HCT116 (cell line): ENCODE measurements around the gene DLST. TPM values are rescaled to one million over a fixed set of nuclear protein-coding genes. Genes with fewer than 3 reads are reported as not detected.

Experiments used
- ATAC-seq: fragments of 200-7000 bp; cut with Tn5 transposase; 2 replicates; pipeline ENCODE4 v1.9.1; 2020; ENCODE audit warnings: mild to moderate bottlenecking, moderate library complexity
- BruUV-seq: library from RNA; stranded (reverse); fragments of 400-500 nt; replicated peaks from 2 replicates; lab custom pipeline; 2021; lab: Mats Ljungman, UMichigan
- CTCF ChIA-PET: fragments of 300-600 bp; sonication (Branson Sonifier 250); formaldehyde crosslinking; loops from one replicate; lab custom pipeline; 2021; ENCODE audit warnings: antibody characterized with exemption; lab: Charles Lee
- POLR2A ChIA-PET: fragments of 300-600, 350-600 bp; sonication (Branson Sonifier 250); formaldehyde crosslinking; loops from one replicate; lab custom pipeline; 2021; ENCODE audit warnings: antibody characterized with exemption; lab: Charles Lee
- RAD21 ChIA-PET, 2 experiments: fragments of 300-600 bp; sonication (Branson Sonifier 250); formaldehyde crosslinking; loops; one replicate each; lab custom pipeline; 2023; ENCODE audit warnings: low total read pairs in 2 of 2; ENCODE audit not compliant: uncharacterized antibody in 2 of 2, unreplicated experiment in 2 of 2, low non-redundant PET in 1 of 2; lab: Charles Lee
- DNase-seq: peaks from one replicate; pipeline ENCODE4 v3.0.0-alpha.2; 2010; ENCODE audit warnings: low read depth, low spot score
- H2AFZ ChIP-seq: fragments of 200-600 bp; shearing (Covaris generic), sonication (generic); 2 replicates; pipeline ENCODE4 v1.6.1; 2017; ENCODE audit warnings: low read depth, mixed run types, mixed read lengths, antibody characterized with exemption, low read length; ENCODE audit not compliant: poor library complexity, severe bottlenecking
- H3K27ac ChIP-seq: 2 replicates; pipeline ENCODE4 v1.5.1; 2012; ENCODE audit warnings: low read depth, low read length
- H3K27me3 ChIP-seq: fragments of 200-600 bp; sonication (generic); 2 replicates; pipeline ENCODE4 v1.6.1; 2016; ENCODE audit warnings: mixed run types, low read length, mixed read lengths; ENCODE audit not compliant: insufficient read depth
- H3K36me3 ChIP-seq, 2 experiments: fragments of 200-500 bp in 1 of 2; fragments of 200-600 bp in 1 of 2; sonication (Bioruptor generic) in 1 of 2; sonication (generic) in 1 of 2; 2 replicates each; pipeline versions ENCODE4 v1.5.1 to v1.6.1; 2014 to 2016; ENCODE audit warnings: low read length in 2 of 2, inconsistent platforms in 1 of 2, mixed read lengths in 1 of 2, mixed run types in 1 of 2; ENCODE audit not compliant: insufficient read depth in 2 of 2, control insufficient read depth in 1 of 2
- H3K4me1 ChIP-seq, 2 experiments: fragments of 200-600 bp in 1 of 2; sonication (generic) in 1 of 2; 2 replicates each; pipeline versions ENCODE4 v1.5.1 to v1.6.1; 2012 to 2017; ENCODE audit warnings: low read length in 2 of 2, inconsistent platforms in 1 of 2, mild to moderate bottlenecking in 1 of 2, mixed read lengths in 1 of 2, mixed run types in 1 of 2, moderate library complexity in 1 of 2; ENCODE audit not compliant: insufficient read depth in 2 of 2, control insufficient read depth in 1 of 2
- H3K4me2 ChIP-seq: fragments of 200-600 bp; sonication (generic); 2 replicates; pipeline ENCODE4 v1.6.1; 2017; ENCODE audit warnings: mixed run types, low read length, mixed read lengths
- H3K4me3 ChIP-seq, 2 experiments: fragments of 200-600 bp in 1 of 2; sonication (generic) in 1 of 2; replicated peaks in 1 of 2; 2 replicates each; pipeline ENCODE4 v1.5.1; 2011 to 2016; ENCODE audit warnings: low read length in 2 of 2, control low read depth in 1 of 2, low read depth in 1 of 2, mild to moderate bottlenecking in 1 of 2, mixed read lengths in 1 of 2, mixed run types in 1 of 2
- H3K79me2 ChIP-seq: fragments of 200-600 bp; sonication (generic); 2 replicates; pipeline ENCODE4 v1.6.1; 2017; ENCODE audit warnings: mild to moderate bottlenecking, mixed run types, low read length, moderate library complexity, mixed read lengths; ENCODE audit not compliant: insufficient read depth
- H3K9ac ChIP-seq: fragments of 200-600 bp; sonication (generic); 2 replicates; pipeline ENCODE4 v1.6.1; 2016; ENCODE audit warnings: low read length, mixed read lengths
- H3K9me2 ChIP-seq: fragments of 200-600 bp; sonication (generic), shearing (Covaris generic); 2 replicates; pipeline ENCODE4 v1.6.1; 2017; ENCODE audit warnings: mixed run types, mild to moderate bottlenecking, moderate library complexity; ENCODE audit not compliant: insufficient read depth
- H3K9me3 ChIP-seq, 2 experiments: fragments of 200-500 bp in 1 of 2; fragments of 200-600 bp in 1 of 2; sonication (Bioruptor generic) in 1 of 2; sonication (generic) in 1 of 2; 2 replicates each; pipeline ENCODE4 v1.6.1; 2014 to 2017; ENCODE audit warnings: low read length in 2 of 2, mixed read lengths in 2 of 2, inconsistent platforms in 1 of 2, low read depth in 1 of 2, mild to moderate bottlenecking in 1 of 2, mixed run types in 1 of 2, moderate library complexity in 1 of 2; ENCODE audit not compliant: control insufficient read depth in 1 of 2, insufficient read depth in 1 of 2
- H4K20me1 ChIP-seq: fragments of 200-600 bp; sonication (generic), shearing (Covaris generic); 2 replicates; pipeline ENCODE4 v1.6.1; 2017; ENCODE audit warnings: mixed run types, mild to moderate bottlenecking, moderate library complexity; ENCODE audit not compliant: insufficient read depth
- CBX3 ChIP-seq: IDR thresholded peaks from 2 replicates; pipeline ENCODE4 v1.6.1; 2012; ENCODE audit warnings: low read depth
- CEBPB ChIP-seq: IDR thresholded peaks from 2 replicates; pipeline ENCODE4 v1.6.1; 2012; ENCODE audit warnings: low read depth
- EGR1 ChIP-seq: IDR thresholded peaks from 2 replicates; pipeline ENCODE4 v1.6.1; 2012; ENCODE audit warnings: low read depth
- EZH2 ChIP-seq: fragments of 200-600 bp; sonication (generic); IDR thresholded peaks from 2 replicates; pipeline ENCODE4 v1.6.1; 2017; ENCODE audit warnings: antibody characterized with exemption, mixed run types
- EZH2phosphoT487 ChIP-seq: fragments of 200-600 bp; IDR thresholded peaks from 2 replicates; pipeline ENCODE4 v1.6.1; 2018; ENCODE audit warnings: antibody characterized with exemption, borderline replicate concordance
- POLR2A ChIP-seq: IDR thresholded peaks from 2 replicates; pipeline ENCODE4 v1.7.0; 2011; ENCODE audit warnings: borderline replicate concordance; ENCODE audit not compliant: insufficient read depth, insufficient read length; ENCODE audit errors: extremely low read depth
- POLR2AphosphoS5 ChIP-seq: IDR thresholded peaks from 2 replicates; pipeline ENCODE4 v1.6.1; 2011; ENCODE audit warnings: mild to moderate bottlenecking, low read depth, low read length, moderate library complexity
- RAD21 ChIP-seq: IDR thresholded peaks from 2 replicates; pipeline ENCODE4 v1.6.1; 2012; ENCODE audit warnings: low read depth, mild to moderate bottlenecking
- SIN3A ChIP-seq: IDR thresholded peaks from 2 replicates; pipeline ENCODE4 v1.6.1; 2012; ENCODE audit warnings: low read depth
- SP1 ChIP-seq: IDR thresholded peaks from 2 replicates; pipeline ENCODE4 v1.6.1; 2012; ENCODE audit warnings: low read depth
- SRF ChIP-seq: IDR thresholded peaks from 2 replicates; pipeline ENCODE4 v1.6.1; 2012; ENCODE audit warnings: low read depth
- TCF7L2 ChIP-seq: IDR thresholded peaks from 2 replicates; pipeline ENCODE4 v1.7.0; 2011; ENCODE audit warnings: borderline replicate concordance, inconsistent platforms; ENCODE audit not compliant: insufficient read depth, insufficient read length; ENCODE audit errors: extremely low read depth
- intact Hi-C: fragments of 100-400 bp; cut with micrococcal nuclease; formaldehyde crosslinking; loops from 2 replicates; pipeline ENCODE4 v1.10.0; 2022
- total RNA-seq: library from RNA; stranded (reverse); gene quantifications from one replicate; pipeline ENCODE4 v1.2.1, GENCODE V29; 2021; ENCODE audit not compliant: unreplicated experiment
- TF ChIP-seq, protein P1 (sequence below): IDR thresholded peaks from 2 replicates; pipeline ENCODE4 v1.6.1; 2012
- TF ChIP-seq, protein P2 (sequence below): IDR thresholded peaks from 2 replicates; pipeline ENCODE4 v1.6.1; 2012

The DLST gene
- total RNA-seq, 1 experiment from 2014 or later, result 101 TPM

DNA sequence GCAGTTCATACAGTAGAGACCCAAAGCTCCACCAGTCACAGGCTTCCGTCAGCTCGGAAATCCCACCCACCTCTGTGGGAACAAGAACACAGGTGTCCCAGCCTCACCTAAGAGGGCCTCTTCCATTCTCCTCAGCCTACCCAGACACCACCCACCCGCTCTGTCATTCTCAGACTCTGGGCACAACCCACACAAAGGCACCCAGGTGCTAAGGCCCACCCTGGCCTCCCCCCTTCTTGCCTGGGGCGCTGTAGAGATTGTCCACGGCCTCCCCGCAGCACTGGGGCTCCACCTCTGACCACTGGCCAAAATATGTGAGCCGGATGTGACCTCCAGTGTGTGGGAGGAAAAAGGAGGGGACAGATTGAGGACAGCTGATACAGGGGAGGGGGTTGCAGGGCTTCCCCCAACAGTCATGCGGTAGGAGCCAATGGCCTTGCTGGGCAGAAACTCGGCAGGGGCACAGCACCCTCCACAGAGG lies 27.2 kb downstream of the DLST start:
- no peak overlapping the region for H3K4me3 ChIP-seq
- ChIA-PET POLR2A (no interaction called here), RAD21 (no interaction called here), CTCF (interaction anchor here (1.4 to 5.5 kb wide), 2 partner anchors 13 to 48 kb away, joined by 4 to 94 read pairs; no protein-coding TSS in a partner anchor)
- ATAC-seq, result no peak
- H3K79me2 ChIP-seq, result no peaks in the 10 kb centered on the region
- H3K36me3 ChIP-seq, result peaks cover under 1 to 3% of the 10 kb centered on the region in 2 experiments; a peak in 3 of 4 replicates
- H4K20me1 ChIP-seq, result no peaks in the 10 kb centered on the region
- H3K4me1 ChIP-seq, result peaks cover 12 to 24% of the 10 kb centered on the region in 2 experiments; a peak in 3 of 4 replicates
- H3K4me2 ChIP-seq, result no peak overlapping the region
- H3K27me3 ChIP-seq, result no peaks in the 10 kb centered on the region
- no peak overlapping the region for H2AFZ ChIP-seq
- no TSS peak for BruUV-seq
- intact Hi-C loops, result no loop called here
- H3K27ac ChIP-seq, result no peak overlapping the region
- no peaks in the 10 kb centered on the region for H3K9me2 ChIP-seq
- H3K9me3 ChIP-seq, result no peaks in the 10 kb centered on the region
- no peak for DNase-seq
- H3K9ac ChIP-seq, result no peak overlapping the region
- no peak for TF ChIP-seq POLR2AphosphoS5
- TF ChIP-seq POLR2A, result no peak
- TF ChIP-seq CBX3, result no peak
- TF ChIP-seq, protein P1, sequence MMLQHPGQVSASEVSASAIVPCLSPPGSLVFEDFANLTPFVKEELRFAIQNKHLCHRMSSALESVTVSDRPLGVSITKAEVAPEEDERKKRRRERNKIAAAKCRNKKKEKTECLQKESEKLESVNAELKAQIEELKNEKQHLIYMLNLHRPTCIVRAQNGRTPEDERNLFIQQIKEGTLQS, result no peak

DNA sequence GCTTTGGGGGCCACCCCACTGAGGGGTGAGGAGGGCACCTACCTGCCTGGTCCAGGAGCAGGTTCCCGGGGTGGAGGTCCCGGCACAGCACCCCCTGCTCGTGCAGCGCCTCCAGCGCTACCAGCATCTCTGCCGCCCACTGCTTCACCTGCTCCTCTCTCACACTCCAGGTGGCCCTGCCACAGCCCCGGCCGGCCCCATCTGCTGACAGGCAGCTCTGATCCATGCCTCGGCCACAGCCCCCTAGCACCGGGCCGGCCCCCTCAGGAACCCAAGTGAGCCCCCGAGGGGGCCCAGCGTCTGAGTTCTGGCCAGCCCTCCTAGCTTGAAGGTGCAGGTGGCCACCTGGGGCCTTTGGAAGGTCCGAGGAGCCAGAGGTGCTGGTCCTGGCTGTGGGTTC lies 27.8 kb downstream of the DLST start:
- no peaks in the 10 kb centered on the region for H3K27me3 ChIP-seq
- ChIA-PET RAD21 (no interaction called here), CTCF (no interaction called here), POLR2A (no interaction called here)
- no TSS peak for BruUV-seq
- no peak overlapping the region for H3K4me2 ChIP-seq
- peaks cover 12 to 24% of the 10 kb centered on the region in 2 experiments; a peak in 3 of 4 replicates for H3K4me1 ChIP-seq
- no peak overlapping the region for H3K4me3 ChIP-seq
- TF ChIP-seq CEBPB, result no peak
- no peak for TF ChIP-seq EZH2
- no peak for TF ChIP-seq SRF
- no peak for TF ChIP-seq EZH2phosphoT487
- TF ChIP-seq CBX3, result no peak
- TF ChIP-seq SP1, result no peak
- no peak for TF ChIP-seq POLR2AphosphoS5
- TF ChIP-seq SIN3A, result no peak
- no peak for TF ChIP-seq EGR1
- no peak for TF ChIP-seq TCF7L2
- TF ChIP-seq, protein P2, sequence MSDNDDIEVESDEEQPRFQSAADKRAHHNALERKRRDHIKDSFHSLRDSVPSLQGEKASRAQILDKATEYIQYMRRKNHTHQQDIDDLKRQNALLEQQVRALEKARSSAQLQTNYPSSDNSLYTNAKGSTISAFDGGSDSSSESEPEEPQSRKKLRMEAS, result no peak
- no peak for TF ChIP-seq RAD21
- TF ChIP-seq, protein P1, result no peak
- H3K9me3 ChIP-seq, result no peaks in the 10 kb centered on the region
- no peaks in the 10 kb centered on the region for H4K20me1 ChIP-seq
- no peak overlapping the region for H3K27ac ChIP-seq
- no peaks in the 10 kb centered on the region for H3K79me2 ChIP-seq
- peaks cover 0 to 3% of the 10 kb centered on the region in 2 experiments; a peak in 3 of 4 replicates for H3K36me3 ChIP-seq
- intact Hi-C loops, result no loop called here
- ATAC-seq (no peak), DNase-seq (no peak)
- no peak overlapping the region for H3K9ac ChIP-seq
- no peak overlapping the region for H2AFZ ChIP-seq
- no peaks in the 10 kb centered on the region for H3K9me2 ChIP-seq
